Activated gamma-delta T cell treated with anti-CD3 and anti-CD28 coated beads, Interleukin-2, amount 50 U/mL, for 16 hours (primary cell): ENCODE data around the gene ACSL4.
"Not testable (repeated sequence)": the region's sequence is repeated elsewhere in the genome, so short reads cannot be mapped to it uniquely, and the experiment has no call there.

ENCODE experiments used
- DNase-seq: peaks from one replicate; pipeline ENCODE4 v3.0.0-alpha.2; 2020; ENCODE audit warnings: low read depth

The ACSL4 gene

GRCh38 chrX:109732807-109733612, at the start of gene ACSL4:
TSS of gene ACSL4 (minus strand) at chrX:109733257. CDS start at chrX:109683363, 49,894 bp downstream.
- peak; percentile 71 for DNase-seq

DNA sequence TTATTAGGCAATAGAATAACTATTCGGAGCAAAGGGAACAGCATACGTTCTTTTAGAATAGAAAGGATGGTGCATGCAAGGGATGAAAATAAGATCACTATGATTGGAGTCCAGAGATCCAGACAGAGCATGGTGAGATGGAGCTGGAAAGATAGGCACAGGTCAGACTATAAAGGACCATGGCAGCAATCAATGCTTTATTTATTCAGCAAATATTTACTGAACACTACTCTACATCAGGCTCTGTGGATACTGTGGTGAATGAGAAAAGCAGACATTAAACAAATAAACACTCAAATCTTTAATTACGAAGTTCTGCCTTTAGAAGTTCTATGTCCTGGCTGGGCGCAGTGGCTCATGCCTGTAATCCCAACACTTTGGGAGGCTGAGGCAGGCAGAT, 44.7 kb upstream of the ACSL4 start:
- DNase-seq: no peak

DNA sequence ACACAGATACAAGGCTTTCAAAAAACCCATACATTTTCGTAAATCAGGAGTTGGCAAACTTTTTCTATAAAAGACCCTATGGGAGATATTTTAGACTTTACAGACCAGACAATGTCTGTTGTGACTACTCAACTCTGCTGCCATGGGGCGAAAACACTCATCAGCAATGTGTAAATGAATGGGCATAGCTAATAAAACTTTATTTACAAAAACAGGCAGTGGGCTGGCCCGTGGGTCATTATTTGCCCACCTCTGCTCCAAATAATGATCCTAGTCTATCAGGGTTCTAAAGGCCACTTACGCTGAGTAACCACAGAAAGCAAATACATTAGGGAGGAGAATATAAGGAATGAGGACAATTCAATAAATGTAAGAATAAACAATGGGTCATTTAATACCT, 43.9 kb upstream of the ACSL4 start:
- no peak for DNase-seq

DNA sequence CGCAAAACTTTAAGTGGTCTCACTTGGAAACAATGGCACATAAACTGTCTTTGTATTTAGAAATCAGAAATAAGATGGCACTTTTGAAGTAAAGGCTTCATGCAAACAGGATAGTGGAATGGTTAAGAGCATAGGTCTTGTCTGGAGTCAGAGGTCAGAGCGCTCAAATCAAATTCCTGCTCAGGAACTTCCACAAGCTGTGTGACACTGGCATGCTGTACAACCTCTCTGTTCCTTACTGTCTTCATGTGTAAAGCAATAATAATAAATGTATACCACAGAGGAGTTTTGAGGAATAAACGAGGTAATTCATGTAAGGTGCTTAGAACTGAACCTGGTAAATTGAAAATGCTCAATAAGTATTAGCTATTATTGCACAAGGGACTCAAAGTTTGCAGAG, 43.4 kb upstream of the ACSL4 start:
- DNase-seq: no peak

DNA sequence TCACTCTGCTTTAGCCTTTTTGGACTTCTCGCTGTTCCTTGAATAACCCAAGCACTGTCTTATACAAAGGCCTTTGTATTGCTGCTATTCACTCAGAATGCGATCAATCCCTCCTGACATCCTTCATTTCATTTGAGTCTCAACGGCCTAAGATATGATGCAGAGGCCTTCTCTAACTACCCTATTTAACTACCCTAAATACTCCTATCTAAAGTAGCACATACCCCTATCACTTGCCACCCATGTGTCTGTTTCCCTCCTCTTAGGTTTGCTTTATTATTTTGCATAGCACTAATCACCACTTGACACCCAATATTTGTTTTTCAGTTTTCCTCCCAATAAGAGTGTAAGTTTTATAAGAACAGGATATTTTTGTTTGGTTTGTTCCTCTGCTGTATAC, 42.3 kb upstream of the ACSL4 start:
- DNase-seq: no peak

DNA sequence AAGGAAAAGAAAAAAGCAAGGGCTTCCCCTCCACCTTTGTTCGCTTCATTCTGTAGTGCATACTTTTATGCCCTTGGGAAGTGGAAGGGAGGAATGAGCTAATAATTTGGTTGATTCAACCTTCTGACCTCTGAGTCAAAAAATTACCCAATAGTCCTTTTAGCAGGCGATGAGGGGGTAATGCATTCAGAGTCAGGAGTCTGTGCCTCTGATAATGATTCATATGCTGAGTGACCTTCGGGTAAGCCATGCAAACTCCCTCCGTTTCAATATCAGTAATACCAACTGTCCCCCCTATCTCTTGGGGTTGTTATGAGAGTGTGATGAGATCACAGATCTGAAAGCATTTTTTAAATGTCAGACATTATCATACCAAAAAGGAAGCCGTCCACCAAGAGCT, 41.6 kb upstream of the ACSL4 start:
- DNase-seq: no peak

DNA sequence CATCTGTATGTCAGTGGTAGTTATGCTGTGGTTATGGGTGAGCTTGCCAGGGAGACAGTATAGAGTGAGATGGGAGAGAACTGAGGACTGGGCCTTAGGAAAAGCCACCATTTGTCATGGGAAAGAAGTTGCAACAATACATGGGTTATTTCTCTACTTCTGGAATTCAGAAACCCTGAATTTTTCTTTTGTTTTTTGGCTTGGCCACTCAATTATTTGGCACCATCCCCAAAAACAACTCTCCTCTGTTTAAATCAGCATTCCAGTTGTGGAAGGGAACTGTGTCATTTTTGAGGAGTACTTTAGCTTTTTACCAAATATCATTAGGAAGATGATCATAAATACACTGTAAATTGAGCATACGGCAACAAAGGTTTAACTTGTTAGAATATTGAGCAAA, 41.1 kb upstream of the ACSL4 start:
- no peak for DNase-seq

GRCh38 chrX:109773374-109773773, 40.3 kb upstream of the ACSL4 start:
- no peak for DNase-seq

DNA sequence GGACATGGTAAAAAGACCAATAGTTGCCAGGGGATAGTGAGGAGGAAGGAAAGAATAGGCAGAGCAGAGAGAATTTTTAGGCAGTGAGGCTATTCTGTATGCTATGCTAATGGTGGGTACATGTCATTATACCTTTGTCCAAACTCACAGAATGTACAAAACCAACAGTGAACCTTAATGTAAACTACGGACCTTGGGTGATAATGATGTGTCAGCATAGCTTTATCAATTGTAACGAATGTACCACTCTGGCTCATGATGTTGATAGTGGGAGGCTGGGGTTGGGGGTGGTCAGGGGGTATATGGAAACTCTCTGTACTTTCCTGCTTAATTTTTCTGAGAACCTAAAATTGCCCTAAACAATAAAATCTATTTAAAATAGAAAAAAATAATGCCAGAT, 37.7 kb upstream of the ACSL4 start:
- no peak for DNase-seq

GRCh38 chrX:109760922-109761250, 27.8 kb upstream of the ACSL4 start:
- DNase-seq: no peak

- DNase-seq: no peak
Measured at GRCh38 chrX:109760209-109760921, 27.3 kb upstream of the ACSL4 start.

- DNase-seq: no peak
Measured at GRCh38 chrX:109753256-109753655, 20.2 kb upstream of the ACSL4 start.

- no peak for DNase-seq
Measured at GRCh38 chrX:109751698-109752097, 18.6 kb upstream of the ACSL4 start.

GRCh38 chrX:109749207-109749606, 16.1 kb upstream of the ACSL4 start:
- no peak for DNase-seq

- no peak for DNase-seq
Measured at GRCh38 chrX:109747681-109748080, 14.6 kb upstream of the ACSL4 start.

DNA sequence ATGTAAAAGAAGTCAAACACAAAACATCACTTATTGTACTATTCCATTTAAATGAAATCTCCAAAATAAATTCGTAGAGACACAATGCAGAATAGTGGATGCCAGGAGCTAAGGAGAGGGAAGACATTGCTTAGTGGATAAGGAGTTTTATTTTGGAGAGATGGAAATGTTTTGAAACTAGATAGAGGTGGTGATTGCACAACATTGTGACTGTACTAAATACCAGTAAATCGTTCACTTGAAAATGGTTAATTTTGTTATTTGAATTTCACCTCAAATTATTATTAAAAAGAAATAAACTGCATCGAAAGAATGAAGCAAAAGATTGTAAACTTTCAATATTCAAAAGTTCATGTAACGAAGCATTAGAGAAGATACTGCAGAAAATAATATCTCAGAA, 9.7 kb upstream of the ACSL4 start:
- DNase-seq: no peak

- DNase-seq: not testable (repeated sequence)
Measured at GRCh38 chrX:109740896-109741295, 7.8 kb upstream of the ACSL4 start.

- no peak for DNase-seq
Measured at GRCh38 chrX:109740433-109740809, 7.4 kb upstream of the ACSL4 start.

DNA sequence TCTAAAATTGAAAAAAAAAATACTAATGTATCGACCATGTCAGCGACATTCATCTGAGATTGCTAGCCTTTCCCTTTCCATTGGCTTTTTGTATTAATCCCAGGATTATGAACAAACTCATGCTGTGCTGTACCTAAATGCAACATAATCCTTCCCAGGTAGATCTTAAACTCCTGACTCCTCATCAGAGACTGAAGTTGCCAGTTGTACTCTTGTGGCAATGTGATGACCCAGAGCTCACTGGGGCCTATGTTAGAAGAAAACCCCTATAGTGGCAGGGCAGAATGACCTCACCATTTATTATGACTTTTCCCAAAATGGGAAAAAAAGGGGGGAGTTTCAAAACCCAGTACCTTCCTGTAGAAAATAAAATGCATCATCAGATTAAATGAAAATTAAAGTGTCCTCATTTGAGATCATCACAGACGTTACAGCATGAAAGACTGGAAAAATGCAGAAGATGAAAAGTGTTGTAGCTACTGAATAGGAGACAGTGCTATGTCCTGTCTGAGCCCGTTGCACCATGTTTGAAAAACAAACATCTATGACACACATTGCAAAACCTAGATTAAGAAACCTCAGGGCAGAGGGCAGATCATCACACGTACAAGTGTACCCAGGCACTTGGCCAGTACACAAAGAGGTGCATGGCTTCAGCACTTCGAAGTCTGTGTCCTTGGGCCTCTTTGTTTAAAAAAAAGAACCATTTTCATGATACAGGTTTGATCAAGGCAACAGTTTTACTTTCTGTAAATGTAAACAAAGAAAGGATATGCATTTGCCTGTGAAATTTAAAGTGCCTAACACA, 6.8 kb upstream of the ACSL4 start:
- DNase-seq: no peak

DNA sequence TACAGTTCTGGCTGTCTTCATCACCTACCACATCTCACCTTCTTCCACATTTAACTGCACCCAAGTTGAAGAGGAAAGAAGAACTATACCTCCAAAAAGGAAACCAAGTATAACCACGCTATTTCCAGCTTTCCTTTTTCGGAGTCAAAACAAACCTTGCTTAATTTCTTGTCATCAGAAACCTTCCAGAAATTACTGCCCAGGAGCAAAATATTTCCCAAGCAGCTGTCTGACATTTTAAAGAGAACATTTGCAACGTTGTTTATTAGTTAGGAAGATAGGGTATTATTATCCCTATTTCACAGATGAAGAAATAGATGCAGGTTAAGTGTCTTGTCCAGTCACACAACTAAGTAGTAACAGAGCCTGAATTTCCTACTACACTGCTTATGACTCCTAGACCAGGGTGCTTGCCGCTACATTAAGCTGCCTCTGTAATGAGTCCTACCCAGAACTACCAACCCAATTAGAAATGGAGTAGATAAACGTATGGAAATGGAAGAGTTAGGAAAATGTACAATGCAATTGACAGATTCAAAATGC, 2.2 kb upstream of the ACSL4 start:
- no peak for DNase-seq

GRCh38 chrX:109733613-109734083, 591 bp upstream of the ACSL4 start:
- DNase-seq: no peak

GRCh38 chrX:109732017-109732801, 848 bp downstream of the ACSL4 start:
- DNase-seq: no peak
